Spleen (tissue), 11 donors: ENCODE results near the gene DENR. TPM values are rescaled to one million over a fixed set of nuclear protein-coding genes. Genes with fewer than 3 reads are reported as not detected.
"Not testable (repeated sequence)": the region's sequence is repeated elsewhere in the genome, so short reads cannot be mapped to it uniquely, and the experiment has no call there.

Source experiments
- DNase-seq: peaks from one replicate; pipeline ENCODE4 v3.0.0-alpha.2; 2020
- H3K27ac ChIP-seq, 8 donors: fragments of 200-600 bp; sonication (generic) in 7 of 8; 1 replicate in 4 of 8; 2 replicates in 4 of 8; pipeline versions ENCODE4 v1.5.0 to v1.8.0; 2016 to 2021; ENCODE audit warnings: inconsistent platforms in 4 of 8, mild to moderate bottlenecking in 4 of 8, moderate library complexity in 1 of 8
- H3K27me3 ChIP-seq, 7 donors: fragments of 200-600 bp; sonication (generic) in 6 of 7; replicated peaks in 1 of 7; 1 replicate in 4 of 7; 2 replicates in 3 of 7; pipeline versions ENCODE4 v1.5.0 to v1.8.0; 2016 to 2021; ENCODE audit warnings: inconsistent platforms in 3 of 7, mild to moderate bottlenecking in 1 of 7
- H3K36me3 ChIP-seq, 6 donors: fragments of 200-600 bp; sonication (generic) in 5 of 6; 1 replicate in 4 of 6; 2 replicates in 2 of 6; pipeline versions ENCODE4 v1.5.0 to v1.8.0; 2016 to 2021; ENCODE audit warnings: inconsistent platforms in 2 of 6
- H3K4me1 ChIP-seq, 6 donors: fragments of 200-600 bp; sonication (generic) in 5 of 6; 1 replicate in 3 of 6; 2 replicates in 3 of 6; pipeline versions ENCODE4 v1.5.0 to v1.8.0; 2016 to 2021; ENCODE audit warnings: inconsistent platforms in 3 of 6
- H3K4me3 ChIP-seq, 8 donors: fragments of 200-600 bp; sonication (generic) in 7 of 8; 1 replicate in 4 of 8; 2 replicates in 4 of 8; pipeline versions ENCODE4 v1.5.0 to v1.8.0; 2016 to 2021; ENCODE audit warnings: inconsistent platforms in 4 of 8, mild to moderate bottlenecking in 4 of 8, moderate library complexity in 2 of 8
- H3K9me3 ChIP-seq, 8 donors: fragments of 200-600 bp; sonication (generic) in 7 of 8; 1 replicate in 4 of 8; 2 replicates in 4 of 8; pipeline versions ENCODE4 v1.5.0 to v1.8.0; 2016 to 2021; ENCODE audit warnings: inconsistent platforms in 4 of 8
- POLR2A ChIP-seq, 3 donors: fragments of 450-650 bp; IDR thresholded peaks; one replicate each; pipeline ENCODE4 v1.5.1; 2017; ENCODE audit warnings: antibody characterized with exemption in 3 of 3, mild to moderate bottlenecking in 1 of 3
- POLR2AphosphoS5 ChIP-seq, 3 donors: sonication (generic); formaldehyde crosslinking; IDR thresholded peaks; one replicate each; pipeline ENCODE4 v1.5.1; 2017; ENCODE audit warnings: antibody characterized with exemption in 3 of 3
- WGBS, 5 donors: extraction: QIAGEN DNeasy Blood & Tissue Kit in 3 of 5; methylation state at CpG; one replicate each; pipeline versions ENCODE4 v1.1.5 to v1.1.7; 2013 to 2018; 5-methylcytosine and 5-hydroxymethylcytosine counted together
- intact Hi-C: fragments of 100-400 bp; cut with DNase I; formaldehyde crosslinking; loops from one replicate; pipeline ENCODE4 v1.15.0; 2023; ENCODE audit warnings: low total_unique reads
- polyA plus RNA-seq, 3 donors: library from polyadenylated mRNA; stranded (reverse); fragments of 200-250 nt; gene quantifications; one replicate each; pipeline ENCODE4 v1.2.1, GENCODE V29; 2013
- total RNA-seq, 7 donors: library from RNA; depleted of rRNA in 3 of 7; stranded (reverse); fragments of >200 nt in 3 of 7; fragmentation: NEBNext Ultra II Directional in 4 of 7; extraction: Animal tissue kit (Norgen Biotek cat#: 25700) in 4 of 7; gene quantifications; one replicate each; pipeline versions ENCODE4 v1.1.0 to v1.2.1, GENCODE V29; 2016 to 2021
- TF ChIP-seq, protein P1 (sequence below), 11 experiments: fragments of 200-600 bp in 7 of 11; fragments of 450-650 bp in 4 of 11; sonication (generic) in 4 of 11; IDR thresholded peaks in 8 of 11; conservative IDR thresholded peaks in 3 of 11; 1 replicate in 7 of 11; 2 replicates in 4 of 11; pipeline versions ENCODE4 v1.4.0 to v1.8.0; 2016 to 2021; ENCODE audit warnings: antibody characterized with exemption in 11 of 11, inconsistent platforms in 4 of 11, mild to moderate bottlenecking in 1 of 11
- donor health status: healthy with polysubstance abuse.
- donor health status: DM: no; HTN: no; CAD: no; lungs with moderate emphysema.
- donor health status: DM: no; HTN: no; CAD: no.
- donor health status: Bipolar disorder and iron deficiency.
- donor health status: healthy.
- donor health status: DM: no; HTN: no; CAD: no.
- donor health status: DM: yes; HTN: yes; CAD: no.

DENR gene
- total and polyA plus RNA-seq, 10 donors = 26.6 to 41.7 (median 35.9) TPM

DNA sequence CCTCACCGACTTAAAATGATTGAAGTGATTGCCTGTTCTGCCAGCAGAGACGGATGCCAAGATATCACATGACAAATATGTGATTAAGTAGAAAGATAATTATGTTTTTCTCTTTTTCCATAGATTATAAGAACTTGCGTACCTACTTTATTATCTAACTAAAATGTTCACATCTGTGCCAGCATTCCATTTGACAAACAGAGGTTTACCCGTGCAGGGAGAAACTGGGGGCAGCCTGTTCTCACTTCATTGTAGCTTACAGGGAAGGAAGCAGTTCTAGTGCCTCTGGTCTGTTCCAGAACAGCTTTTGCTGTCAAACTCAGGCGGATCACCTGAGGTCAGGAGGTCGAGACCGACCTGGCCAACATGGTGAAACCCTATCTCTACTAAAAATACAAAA lies 51.3 kb downstream of the DENR start:
- H3K27me3 ChIP-seq = no peaks in the 10 kb centered on the region
- H3K4me3 ChIP-seq = no peak overlapping the region
- H3K4me1 ChIP-seq = peaks cover 0 to 18% (median 3%) of the 10 kb centered on the region in 6 donors
- intact Hi-C loops = no loop called here
- no peaks in the 10 kb centered on the region for H3K9me3 ChIP-seq
- TF ChIP-seq POLR2A (IDR thresholded peaks at IDR 0.05) (no peak), POLR2AphosphoS5 (IDR thresholded peaks at IDR 0.05) (no peak)
- TF ChIP-seq, protein P1, sequence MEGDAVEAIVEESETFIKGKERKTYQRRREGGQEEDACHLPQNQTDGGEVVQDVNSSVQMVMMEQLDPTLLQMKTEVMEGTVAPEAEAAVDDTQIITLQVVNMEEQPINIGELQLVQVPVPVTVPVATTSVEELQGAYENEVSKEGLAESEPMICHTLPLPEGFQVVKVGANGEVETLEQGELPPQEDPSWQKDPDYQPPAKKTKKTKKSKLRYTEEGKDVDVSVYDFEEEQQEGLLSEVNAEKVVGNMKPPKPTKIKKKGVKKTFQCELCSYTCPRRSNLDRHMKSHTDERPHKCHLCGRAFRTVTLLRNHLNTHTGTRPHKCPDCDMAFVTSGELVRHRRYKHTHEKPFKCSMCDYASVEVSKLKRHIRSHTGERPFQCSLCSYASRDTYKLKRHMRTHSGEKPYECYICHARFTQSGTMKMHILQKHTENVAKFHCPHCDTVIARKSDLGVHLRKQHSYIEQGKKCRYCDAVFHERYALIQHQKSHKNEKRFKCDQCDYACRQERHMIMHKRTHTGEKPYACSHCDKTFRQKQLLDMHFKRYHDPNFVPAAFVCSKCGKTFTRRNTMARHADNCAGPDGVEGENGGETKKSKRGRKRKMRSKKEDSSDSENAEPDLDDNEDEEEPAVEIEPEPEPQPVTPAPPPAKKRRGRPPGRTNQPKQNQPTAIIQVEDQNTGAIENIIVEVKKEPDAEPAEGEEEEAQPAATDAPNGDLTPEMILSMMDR (IDR thresholded peaks at IDR 0.05 in 8 of 11, conservative IDR thresholded peaks at IDR 0.05 in 3 of 11) = no peak
- DNase-seq = no peak
- H3K27ac ChIP-seq = no peak overlapping the region
- H3K36me3 ChIP-seq = no peaks in the 10 kb centered on the region
- 79 to 85% (median 83%) methylated on average over 7 of the region's 7 CpGs for WGBS, 5 donors

DNA sequence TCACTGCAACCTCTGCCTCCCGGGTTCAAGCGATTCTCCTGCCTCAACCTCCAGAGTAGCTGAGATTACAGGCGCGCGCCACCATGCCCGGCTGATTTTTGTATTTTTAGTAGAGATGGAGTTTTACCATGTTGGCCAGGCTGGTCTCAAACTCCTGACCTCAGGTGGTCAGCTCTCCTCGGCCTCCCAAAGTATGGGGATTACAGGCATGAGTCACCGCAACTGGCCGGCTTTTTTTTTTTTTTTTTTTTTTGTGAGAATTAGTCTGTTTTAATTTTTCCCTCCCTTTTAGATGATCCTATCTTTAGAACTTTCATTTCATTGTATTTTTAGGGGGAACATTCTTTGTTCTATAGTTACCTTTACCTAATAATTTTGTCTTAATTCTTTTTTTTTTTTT lies 52.3 kb downstream of the DENR start:
- DNase-seq, intact Hi-C loops, H3K27ac ChIP-seq, H3K27me3 ChIP-seq, H3K36me3 ChIP-seq, H3K4me3 ChIP-seq, H3K9me3 ChIP-seq: not testable (repeated sequence)
- peaks cover 0 to 11% (median 0%) of the 10 kb centered on the region in 6 donors for H3K4me1 ChIP-seq
- 94 to 97% (median 95%) methylated on average over 8 to 9 of the region's 9 CpGs for WGBS, 5 donors

DNA sequence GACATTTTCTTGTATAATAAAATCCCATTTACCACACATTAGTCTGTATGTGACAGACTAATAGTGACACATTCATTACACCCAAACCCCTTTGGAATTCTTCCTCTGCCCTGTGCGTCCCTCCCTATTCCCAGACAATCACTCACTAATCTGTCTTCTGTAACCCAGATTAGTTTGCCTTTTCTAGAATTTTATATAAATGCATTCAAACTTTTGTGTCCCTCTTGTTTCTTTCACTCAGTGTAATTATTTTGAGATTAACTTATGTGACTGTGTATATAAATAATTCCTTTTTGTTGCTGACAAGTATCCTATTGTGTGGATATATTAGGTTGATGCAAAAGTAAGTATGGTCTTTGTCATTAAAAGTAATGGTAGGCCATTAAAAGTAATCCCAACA lies 55.0 kb downstream of the DENR start:
- TF ChIP-seq, protein P1 (IDR thresholded peaks at IDR 0.05 in 8 of 11, conservative IDR thresholded peaks at IDR 0.05 in 3 of 11) = no peak
- TF ChIP-seq POLR2AphosphoS5 (IDR thresholded peaks at IDR 0.05) = no peak
- no peak for TF ChIP-seq POLR2A (IDR thresholded peaks at IDR 0.05)
- intact Hi-C loops = no loop called here
- Histone ChIP-seq H3K27me3 (no peaks in the 10 kb centered on the region), H3K36me3 (no peaks in the 10 kb centered on the region), H3K4me1 (peaks cover 0 to 12% (median 0%) of the 10 kb centered on the region in 6 donors), H3K4me3 (no peak overlapping the region), H3K27ac (no peak overlapping the region), H3K9me3 (no peaks in the 10 kb centered on the region)
- no peak for DNase-seq
- WGBS, 5 donors = 83 to 96% (median 92%) methylated on average over 1 of the region's 1 CpG

DNA sequence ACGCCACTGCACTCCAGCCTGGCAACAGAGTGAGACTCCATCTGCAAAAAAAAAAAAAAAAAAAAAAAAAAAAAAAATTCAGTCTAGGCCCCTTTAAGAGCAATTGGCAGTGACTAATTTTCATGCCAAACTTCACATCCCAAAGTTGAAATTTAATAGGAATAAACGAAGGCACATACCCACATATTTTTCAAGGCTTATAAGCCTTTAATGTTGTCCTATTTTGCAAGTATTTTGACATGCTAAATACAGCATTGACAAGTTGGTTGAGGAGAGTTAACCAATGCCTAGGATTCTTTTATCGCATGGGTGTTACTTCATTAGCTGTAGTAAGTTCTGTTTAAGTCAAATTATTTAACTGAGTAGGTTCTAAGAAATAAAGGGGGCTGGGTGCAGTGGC lies 59.2 kb downstream of the DENR start:
- Histone ChIP-seq H3K27me3 (no peaks in the 10 kb centered on the region), H3K4me1 (peaks cover 0 to 24% (median 5%) of the 10 kb centered on the region in 6 donors), H3K36me3 (no peaks in the 10 kb centered on the region), H3K27ac (no peak overlapping the region), H3K9me3 (no peaks in the 10 kb centered on the region), H3K4me3 (no peak overlapping the region)
- TF ChIP-seq, protein P1 (IDR thresholded peaks at IDR 0.05 in 8 of 11, conservative IDR thresholded peaks at IDR 0.05 in 3 of 11) = no peak
- no peak for TF ChIP-seq POLR2AphosphoS5 (IDR thresholded peaks at IDR 0.05)
- no peak for TF ChIP-seq POLR2A (IDR thresholded peaks at IDR 0.05)
- WGBS, 5 donors = 70 to 86% (median 77%) methylated on average over 3 of the region's 3 CpGs
- intact Hi-C loops = no loop called here
- DNase-seq = no peak

DNA sequence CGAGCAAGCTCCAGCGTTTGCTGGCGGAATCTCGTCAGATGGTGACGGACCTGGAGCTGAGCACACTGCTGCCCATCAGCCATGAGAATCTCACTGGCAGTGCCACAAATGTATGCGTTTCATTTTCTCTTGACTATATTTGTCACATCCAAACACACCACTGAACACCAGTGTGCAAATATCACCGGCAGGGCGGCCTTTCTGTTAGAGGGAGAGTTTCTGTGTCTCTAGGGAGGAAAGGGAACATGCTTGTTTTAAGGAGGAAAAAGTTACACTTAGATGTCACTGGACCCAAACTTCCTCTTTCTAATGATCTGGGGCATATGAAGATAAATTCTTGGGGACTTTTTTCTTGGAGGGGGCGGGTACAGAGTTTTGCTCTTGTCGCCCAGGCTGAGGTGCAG lies 60.7 kb downstream of the DENR start:
- Histone ChIP-seq H3K27ac (peak overlapping the region in 5 of 8 donors; percentile 9 to 77 (median 58)), H3K4me1 (peaks cover 0 to 23% (median 5%) of the 10 kb centered on the region in 6 donors), H3K27me3 (no peaks in the 10 kb centered on the region), H3K9me3 (no peaks in the 10 kb centered on the region), H3K36me3 (no peaks in the 10 kb centered on the region), H3K4me3 (peak overlapping the region in 1 of 8 donors; percentile 42)
- DNase-seq = peak; percentile 81
- intact Hi-C loops = no loop called here
- TF ChIP-seq, protein P1 (IDR thresholded peaks at IDR 0.05 in 8 of 11, conservative IDR thresholded peaks at IDR 0.05 in 3 of 11) = peak in 5 of 11 experiments; percentile 12 to 36 (median 19)
- TF ChIP-seq POLR2AphosphoS5 (IDR thresholded peaks at IDR 0.05) = peak in 2 of 3 donors; percentile 57 to 62
- no peak for TF ChIP-seq POLR2A (IDR thresholded peaks at IDR 0.05)
- WGBS, 5 donors = 46 to 58% (median 50%) methylated on average over 10 of the region's 10 CpGs
